K562 treated with DMSO at 1 percent for 24 hours (cell line): Measurements from ENCODE around the gene MAGOH. TPM values are rescaled to one million over a fixed set of nuclear protein-coding genes. Genes with fewer than 3 reads are reported as not detected.

Source experiments
- total RNA-seq: library from RNA; unstranded; fragments of 300-600 nt; gene quantifications from 2 replicates; pipeline ENCODE4 v1.2.3, GENCODE V29; 2022; ENCODE audit warnings: low read depth; ENCODE audit not compliant: insufficient read depth

The MAGOH gene
- total RNA-seq: 81.8 and 86.8 TPM in 2 replicates

DNA sequence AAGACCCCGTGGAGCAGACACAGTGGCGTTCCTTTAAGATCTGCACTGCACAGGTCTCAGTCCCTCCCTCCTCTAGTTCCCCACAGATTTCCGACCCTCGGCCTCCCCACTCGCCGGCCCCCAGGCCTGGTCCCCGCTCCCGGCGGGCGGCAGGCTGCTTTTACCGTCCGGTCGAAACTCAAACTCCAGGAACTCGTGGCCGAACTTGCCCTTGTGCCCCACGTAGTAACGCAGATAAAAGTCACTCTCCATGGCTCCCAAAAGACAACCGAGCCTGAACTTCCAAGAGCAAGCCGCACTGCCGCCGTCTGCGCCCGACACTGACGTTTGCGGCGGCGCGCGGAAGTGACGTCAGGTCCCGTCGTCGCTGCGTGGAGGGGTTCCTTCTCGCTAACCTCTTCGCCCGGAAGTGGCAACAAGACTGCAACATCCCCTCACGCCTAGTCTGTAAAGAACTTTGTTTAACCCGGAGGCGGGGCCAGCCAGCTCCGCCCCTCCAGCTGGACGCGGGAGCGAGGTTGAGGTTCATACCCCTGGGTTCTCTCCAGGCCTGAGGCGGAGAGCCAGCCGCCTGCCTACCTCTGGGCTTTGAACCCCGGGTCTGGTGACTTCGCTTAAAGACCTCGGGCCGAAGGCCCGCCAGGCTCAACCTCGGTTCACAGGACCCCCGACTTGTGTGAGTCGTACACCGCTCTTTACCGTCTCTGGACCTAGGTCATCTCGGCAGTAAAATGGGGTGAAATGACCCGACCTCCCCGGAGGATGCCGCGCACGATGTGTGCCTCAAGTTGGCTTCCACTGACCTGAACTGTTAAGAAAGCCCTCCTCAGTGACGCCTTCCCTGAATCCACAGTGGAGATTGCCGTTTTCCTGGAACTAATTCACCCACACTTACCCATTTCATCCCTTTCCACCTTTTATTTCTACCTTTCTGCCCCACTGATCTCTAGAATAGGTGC, at the start of gene MAGOH:
TSS of gene MAGOH (minus strand) at position 322 of the 959 bp plus-strand sequence. CDS start at position 252, 70 bp downstream.

DNA sequence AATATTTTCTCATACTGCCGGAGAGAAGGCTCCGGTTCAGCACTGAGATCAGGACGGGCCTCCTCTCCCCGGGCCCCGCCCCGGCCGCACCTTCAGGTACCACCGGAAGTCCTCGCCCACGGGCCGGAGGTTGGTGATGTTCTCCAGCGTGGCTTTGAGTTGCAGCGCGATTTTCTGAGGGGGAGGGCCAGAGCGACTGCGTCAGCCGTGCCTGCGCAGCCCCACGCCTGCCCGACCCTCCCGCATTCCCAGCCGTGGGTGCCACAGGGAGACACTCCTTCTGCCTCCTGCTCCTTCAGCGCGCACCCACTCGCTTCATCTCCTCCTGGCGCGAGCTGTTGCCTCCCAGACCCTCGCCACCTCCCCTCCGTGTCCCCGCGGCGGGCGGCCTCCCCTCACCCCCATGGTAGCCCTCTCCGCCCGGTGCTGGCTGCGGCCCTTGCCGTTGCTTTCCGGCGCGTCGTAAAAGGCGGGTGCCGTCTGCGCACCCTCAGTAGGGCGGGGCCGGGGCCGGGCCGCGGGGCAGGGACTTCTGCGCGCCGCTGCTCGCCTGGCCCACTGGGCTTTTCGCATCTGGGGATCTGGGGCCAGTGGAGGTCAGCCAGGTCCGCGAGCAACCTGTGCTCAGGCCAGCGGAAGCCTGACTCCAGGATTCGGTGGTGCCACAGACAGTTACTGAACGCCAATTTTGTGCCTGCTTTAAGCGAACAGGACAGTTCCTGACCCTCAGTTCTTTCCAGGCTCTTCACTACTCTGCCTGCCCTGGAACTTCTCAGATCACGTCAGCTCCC, 18.0 kb downstream of the MAGOH start, which contains the start of gene CZIB:
TSS of gene CZIB (minus strand) at position 464 of the 791 bp plus-strand sequence. CDS start at position 405, 59 bp downstream.

DNA sequence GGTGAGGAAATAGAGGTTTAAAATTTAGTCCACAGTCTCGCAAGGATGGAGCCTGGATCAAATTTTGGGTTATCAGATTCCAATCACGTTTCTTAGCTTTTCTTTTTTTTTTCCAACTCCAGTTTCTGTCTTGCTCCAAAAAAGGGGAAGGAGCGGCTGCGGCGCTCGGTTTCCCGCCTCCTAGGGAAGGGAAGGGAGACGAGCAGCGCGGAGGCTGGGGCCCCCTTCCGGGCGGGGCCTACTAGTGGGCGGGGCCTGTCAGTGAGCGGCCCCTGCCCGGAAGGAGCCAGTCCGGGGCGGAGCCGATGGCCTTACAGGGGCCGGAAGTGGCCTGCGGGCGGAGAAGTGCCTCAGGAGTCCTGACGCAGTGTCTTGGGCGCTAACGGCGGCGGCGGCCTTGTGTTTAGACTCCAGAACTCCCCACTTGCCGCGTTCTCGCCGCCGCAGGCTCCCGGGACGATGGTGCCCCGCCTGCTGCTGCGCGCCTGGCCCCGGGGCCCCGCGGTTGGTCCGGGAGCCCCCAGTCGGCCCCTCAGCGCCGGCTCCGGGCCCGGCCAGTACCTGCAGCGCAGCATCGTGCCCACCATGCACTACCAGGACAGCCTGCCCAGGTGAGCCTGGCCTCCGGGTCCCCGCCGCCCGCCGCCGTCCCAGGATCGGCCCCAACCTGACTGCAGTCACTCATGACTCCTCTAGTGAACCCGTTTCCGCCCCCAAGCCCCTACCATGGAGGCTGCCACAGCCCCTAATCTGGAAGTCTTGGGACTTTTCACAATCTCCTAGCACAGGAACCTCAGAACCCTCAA, 41.6 kb downstream of the MAGOH start, which contains the start of gene CPT2:
TSS of gene CPT2 (plus strand) at position 340 of the 806 bp plus-strand sequence. CDS start at position 460, 120 bp downstream.

Other genes starting within 250 kb of the MAGOH start
- gene PODN, start 176.3 kb downstream of the MAGOH start, total RNA-seq: not detected in 2 replicates
- gene SLC1A7, start 95.9 kb downstream of the MAGOH start, total RNA-seq: not detected in 2 replicates
- 39.9 and 42.1 TPM in 2 replicates for gene CPT2, start 41.7 kb downstream of the MAGOH start, total RNA-seq
- gene CZIB, start 17.9 kb downstream of the MAGOH start, total RNA-seq: 71.1 and 79.4 TPM in 2 replicates
- gene LRP8, start 89.6 kb upstream of the MAGOH start, total RNA-seq: 25.1 and 29.5 TPM in 2 replicates
- not detected in 2 replicates for gene DMRTB1, start 220.9 kb upstream of the MAGOH start, total RNA-seq